Retinal pigment epithelial cell (primary cell): ENCODE data around the gene WDR81.
A peak's percentile ranks its signal among the peaks of the same experiment; 100 is the strongest.

Source experiments
- DNase-seq: peaks from one replicate; pipeline ENCODE4 v3.0.0-alpha.2; 2010; ENCODE audit warnings: low read depth
- H3K4me3 ChIP-seq: 2 replicates; pipeline ENCODE4 v1.5.1; 2011; ENCODE audit warnings: mild to moderate bottlenecking, low read length, control low read depth, moderate library complexity
- TF ChIP-seq, protein P1 (sequence below): conservative IDR thresholded peaks from 2 replicates; pipeline ENCODE4 v1.5.1; 2011; ENCODE audit warnings: low read depth, low read length, control low read depth, inconsistent platforms

WDR81 gene

DNA sequence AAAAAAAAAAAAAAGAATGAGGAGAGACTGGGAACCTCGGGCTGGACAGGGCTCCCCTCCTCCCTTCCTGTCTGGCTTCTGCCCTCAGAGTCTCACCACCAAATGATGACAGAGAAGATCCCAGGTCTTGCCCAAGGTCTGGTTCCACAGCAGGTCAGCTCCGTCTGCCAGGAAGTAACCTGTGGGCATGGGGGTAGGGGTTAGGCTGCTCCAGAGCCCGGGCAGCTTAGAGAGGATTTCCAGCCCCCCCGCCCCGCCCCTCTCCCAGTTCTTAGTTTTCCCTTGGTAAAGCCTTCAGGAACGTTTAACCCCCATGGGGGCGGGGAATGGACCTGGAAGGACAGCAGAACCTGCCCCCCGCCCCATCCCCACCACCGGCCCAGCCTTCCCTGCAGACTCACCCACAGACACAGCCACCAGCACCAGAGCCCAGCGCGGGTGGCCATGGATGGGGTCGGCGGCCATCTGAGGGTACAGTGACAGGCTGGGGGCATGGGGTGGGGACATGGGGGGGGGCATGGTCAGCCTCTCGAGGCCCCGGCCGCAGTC is 15.0 kb upstream of the WDR81 start:
- no peak for DNase-seq
- peak overlapping the region; percentile 56 for H3K4me3 ChIP-seq
- TF ChIP-seq, protein P1, sequence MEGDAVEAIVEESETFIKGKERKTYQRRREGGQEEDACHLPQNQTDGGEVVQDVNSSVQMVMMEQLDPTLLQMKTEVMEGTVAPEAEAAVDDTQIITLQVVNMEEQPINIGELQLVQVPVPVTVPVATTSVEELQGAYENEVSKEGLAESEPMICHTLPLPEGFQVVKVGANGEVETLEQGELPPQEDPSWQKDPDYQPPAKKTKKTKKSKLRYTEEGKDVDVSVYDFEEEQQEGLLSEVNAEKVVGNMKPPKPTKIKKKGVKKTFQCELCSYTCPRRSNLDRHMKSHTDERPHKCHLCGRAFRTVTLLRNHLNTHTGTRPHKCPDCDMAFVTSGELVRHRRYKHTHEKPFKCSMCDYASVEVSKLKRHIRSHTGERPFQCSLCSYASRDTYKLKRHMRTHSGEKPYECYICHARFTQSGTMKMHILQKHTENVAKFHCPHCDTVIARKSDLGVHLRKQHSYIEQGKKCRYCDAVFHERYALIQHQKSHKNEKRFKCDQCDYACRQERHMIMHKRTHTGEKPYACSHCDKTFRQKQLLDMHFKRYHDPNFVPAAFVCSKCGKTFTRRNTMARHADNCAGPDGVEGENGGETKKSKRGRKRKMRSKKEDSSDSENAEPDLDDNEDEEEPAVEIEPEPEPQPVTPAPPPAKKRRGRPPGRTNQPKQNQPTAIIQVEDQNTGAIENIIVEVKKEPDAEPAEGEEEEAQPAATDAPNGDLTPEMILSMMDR, result no peak

DNA sequence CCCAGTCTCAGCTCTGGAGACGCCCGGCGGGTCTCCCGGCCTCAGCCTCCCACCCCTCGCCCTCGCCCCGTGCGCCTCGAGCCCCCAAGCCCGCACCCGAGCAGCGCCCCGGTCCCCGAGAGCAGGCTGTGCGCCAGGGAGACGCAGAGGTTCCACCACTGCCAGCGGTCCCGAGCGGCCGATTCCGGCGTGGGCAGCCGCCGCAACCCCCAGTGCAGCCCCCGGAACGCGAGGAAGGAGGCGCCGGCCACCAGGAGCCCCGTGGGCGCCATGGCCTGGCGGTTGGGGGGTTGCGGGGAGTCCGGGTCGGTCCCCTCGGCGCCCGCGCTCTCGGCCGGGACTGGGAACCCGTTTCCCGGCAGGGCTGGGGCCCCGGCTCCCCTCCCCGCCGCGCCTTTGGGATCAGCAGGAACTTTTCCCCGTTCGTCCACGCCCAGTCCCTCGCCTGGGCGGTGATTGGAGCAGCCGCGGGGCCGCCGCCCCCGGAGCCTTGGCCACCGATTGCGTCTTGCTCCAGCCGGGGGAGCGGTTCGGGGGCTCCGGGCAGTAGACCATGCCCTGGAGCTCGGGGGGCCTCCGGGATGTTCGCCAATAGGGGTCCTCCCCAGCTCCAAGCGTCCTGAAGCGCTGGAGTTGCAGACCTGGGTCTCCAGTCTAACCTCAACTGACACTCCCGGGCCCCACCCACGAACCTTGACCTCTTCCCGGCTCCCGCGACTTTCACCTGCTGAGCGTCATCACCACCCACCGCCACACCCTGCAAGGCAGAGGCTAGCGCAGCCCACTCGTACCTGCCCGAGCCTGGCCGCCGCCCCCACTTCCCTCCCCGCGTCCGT is 14.3 kb upstream of the WDR81 start, which contains the start of gene TLCD2:
Gene TLCD2 (minus strand): TSS at position 407 of the 836 bp plus-strand sequence. CDS start 135 bp downstream, at position 272.
- TF ChIP-seq, protein P1, result no peak
- no peak for DNase-seq
- H3K4me3 ChIP-seq, result peak within 1 kb of the TSS; percentile 56

DNA sequence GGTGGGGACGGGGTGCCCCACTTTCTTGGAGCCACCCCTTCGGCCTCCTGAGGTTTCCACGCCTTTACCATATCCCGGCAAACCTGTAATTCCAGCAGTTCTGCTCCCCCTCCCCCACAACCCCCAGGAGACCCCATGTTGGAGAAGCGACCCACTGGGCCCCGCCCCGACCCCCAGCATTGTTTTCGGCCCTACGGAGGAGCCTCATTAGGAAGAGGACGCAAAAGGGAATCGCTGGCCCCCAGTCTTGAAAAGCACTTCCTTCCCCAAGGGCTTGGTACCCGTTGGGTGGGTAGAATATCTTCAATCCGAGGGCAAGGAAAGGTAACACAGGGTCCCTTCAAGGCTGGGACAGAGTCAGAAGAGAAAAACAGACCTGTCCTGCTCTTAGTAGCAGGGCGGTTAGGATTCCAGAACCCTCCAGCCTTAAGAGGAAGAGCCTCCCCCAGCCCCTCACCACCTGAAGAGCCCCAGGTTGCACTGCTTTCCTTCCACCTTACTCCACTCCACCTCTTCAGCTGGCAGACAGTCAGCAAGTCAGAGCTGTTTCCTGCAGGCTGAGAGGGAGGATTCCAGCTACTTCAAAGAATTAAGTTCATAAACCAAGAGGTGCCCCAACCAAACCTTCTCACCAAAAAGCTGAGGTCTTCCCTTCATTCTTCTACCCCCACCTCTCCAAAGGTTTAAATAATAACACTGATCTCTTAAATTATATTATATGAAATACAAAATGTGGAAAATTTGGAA is 13.5 kb upstream of the WDR81 start:
- no peak for DNase-seq
- TF ChIP-seq, protein P1, result no peak
- H3K4me3 ChIP-seq, result peak overlapping the region; percentile 56

DNA sequence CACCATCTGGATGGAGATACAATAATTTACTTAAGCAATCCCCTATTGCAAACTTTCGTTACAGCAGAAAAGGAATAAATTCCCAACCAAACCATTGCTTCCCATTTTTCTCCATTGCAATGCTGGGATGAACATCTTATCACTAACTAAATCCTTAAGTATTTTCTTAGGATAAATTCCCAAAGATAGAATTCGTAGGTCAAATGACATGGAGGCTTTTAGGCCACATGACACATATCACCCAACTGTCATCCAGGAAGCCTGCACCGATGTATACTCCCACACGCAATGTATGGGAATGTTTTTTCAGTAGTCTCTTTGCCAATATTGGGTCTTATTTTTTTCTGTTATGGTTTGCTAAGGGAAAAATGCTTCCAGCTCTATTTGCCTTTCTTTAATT is 12.7 kb upstream of the WDR81 start:
- DNase-seq, result no peak
- H3K4me3 ChIP-seq, result no peak overlapping the region
- TF ChIP-seq, protein P1, result no peak

DNA sequence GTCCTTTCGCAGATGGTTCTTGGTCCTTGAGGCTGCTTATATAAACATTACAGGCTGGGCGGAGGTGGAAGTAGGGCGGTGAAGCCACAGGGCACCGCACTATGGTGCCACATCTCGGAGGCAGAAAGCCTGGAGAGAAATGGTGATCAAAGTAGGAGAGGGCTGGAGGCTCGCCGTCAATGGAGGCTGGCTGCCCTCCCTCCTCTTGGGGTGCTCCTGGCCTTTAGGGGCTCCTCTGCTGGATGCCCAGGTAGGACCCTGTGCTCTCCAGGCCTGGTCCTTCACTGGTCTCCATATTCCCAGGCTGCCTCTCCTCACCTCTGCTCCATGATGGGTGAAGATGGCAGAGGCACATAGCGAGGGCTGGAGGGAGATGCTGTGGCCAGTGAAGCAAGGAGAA is 12.2 kb upstream of the WDR81 start:
- no peak overlapping the region for H3K4me3 ChIP-seq
- TF ChIP-seq, protein P1, result no peak
- DNase-seq, result no peak

DNA sequence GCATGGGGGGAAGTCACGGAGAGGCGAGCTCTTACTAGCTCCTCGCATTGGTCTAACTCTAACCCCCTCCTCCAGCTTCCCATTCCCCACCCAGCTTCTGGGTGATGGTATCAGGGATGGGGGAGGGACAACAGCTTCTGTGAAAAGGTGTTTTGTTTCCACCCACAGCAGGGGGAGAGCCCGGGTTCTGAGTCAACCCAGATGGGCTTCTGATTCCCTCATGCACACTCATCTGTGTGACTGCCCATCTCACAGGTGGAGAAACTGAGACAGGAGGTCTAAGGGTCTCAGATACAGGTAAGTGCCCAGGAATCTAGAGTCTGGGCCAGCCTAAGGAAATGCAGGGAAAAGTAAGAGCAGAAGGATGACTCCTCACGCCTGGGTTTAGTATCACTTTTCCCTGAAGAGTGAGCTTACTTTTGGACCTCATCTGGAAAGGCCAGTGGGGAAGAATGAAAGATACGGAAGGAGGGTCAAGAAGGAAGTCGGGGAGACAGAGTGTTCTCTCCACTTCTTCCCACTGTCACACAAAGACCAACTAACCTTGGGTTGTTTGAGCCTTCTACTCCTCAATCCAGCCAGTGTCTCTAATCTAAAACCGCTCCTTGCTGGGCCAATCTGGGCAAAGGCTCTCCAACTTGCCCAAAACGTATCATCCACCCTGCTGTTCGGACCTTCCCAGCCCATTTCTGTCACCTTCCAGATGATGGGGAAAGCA is 11.2 kb upstream of the WDR81 start:
- TF ChIP-seq, protein P1, result no peak
- H3K4me3 ChIP-seq, result peak overlapping the region; percentile 87

More for the DNA sequence above, 11.2 kb upstream of the WDR81 start:
- DNase-seq, result no peak
